Loucy (cell line): ENCODE results near the gene NELFE.
"Not testable (repeated sequence)": the region's sequence is repeated elsewhere in the genome, so short reads cannot be mapped to it uniquely, and the experiment has no call there.

Source experiments
- CTCF ChIP-seq: fragments of 200-600 bp; sonication (generic); conservative IDR thresholded peaks from 2 replicates; pipeline ENCODE4 v1.5.1; 2014; ENCODE audit warnings: mild to moderate bottlenecking, antibody characterized with exemption, low read length
- EZH2phosphoT487 ChIP-seq: fragments of 200-600 bp; IDR thresholded peaks from 2 replicates; pipeline ENCODE4 v1.6.1; 2018; ENCODE audit warnings: antibody characterized with exemption, mild to moderate bottlenecking, moderate library complexity, borderline replicate concordance

GRCh38 chr6:32008037-32008436, 49.3 kb upstream of the NELFE start:
- not testable (repeated sequence) for TF ChIP-seq CTCF, EZH2phosphoT487
